CD4-positive, alpha-beta T cell treated with Interleukin-2 at 100 ng/mL for 4 hours (primary cell): ENCODE results near the gene SALL1.

Experiments used
- DNase-seq: peaks from one replicate; pipeline ENCODE4 v3.0.0-alpha.2; 2020; ENCODE audit warnings: low spot score

SALL1 gene

DNA sequence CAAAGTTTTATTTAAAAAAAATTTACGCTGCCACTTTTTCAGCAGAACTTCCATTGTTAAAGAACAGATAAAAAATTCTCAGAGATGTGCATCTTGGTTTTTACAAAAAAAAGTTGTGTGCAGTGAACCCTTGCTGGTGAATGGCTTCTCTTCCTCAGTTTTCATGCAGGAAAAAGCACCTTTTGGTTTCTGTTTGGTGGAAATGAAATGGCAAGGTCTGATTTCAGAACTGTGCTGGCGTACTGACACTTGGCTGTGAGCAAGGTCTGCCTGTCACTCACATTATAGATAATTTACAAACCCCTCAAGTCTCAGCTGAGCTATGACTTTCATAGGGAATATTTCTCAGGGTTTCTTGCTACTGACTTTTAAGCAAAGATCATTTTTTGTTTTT lies 5.7 kb upstream of the SALL1 start:
- DNase-seq = no peak

DNA sequence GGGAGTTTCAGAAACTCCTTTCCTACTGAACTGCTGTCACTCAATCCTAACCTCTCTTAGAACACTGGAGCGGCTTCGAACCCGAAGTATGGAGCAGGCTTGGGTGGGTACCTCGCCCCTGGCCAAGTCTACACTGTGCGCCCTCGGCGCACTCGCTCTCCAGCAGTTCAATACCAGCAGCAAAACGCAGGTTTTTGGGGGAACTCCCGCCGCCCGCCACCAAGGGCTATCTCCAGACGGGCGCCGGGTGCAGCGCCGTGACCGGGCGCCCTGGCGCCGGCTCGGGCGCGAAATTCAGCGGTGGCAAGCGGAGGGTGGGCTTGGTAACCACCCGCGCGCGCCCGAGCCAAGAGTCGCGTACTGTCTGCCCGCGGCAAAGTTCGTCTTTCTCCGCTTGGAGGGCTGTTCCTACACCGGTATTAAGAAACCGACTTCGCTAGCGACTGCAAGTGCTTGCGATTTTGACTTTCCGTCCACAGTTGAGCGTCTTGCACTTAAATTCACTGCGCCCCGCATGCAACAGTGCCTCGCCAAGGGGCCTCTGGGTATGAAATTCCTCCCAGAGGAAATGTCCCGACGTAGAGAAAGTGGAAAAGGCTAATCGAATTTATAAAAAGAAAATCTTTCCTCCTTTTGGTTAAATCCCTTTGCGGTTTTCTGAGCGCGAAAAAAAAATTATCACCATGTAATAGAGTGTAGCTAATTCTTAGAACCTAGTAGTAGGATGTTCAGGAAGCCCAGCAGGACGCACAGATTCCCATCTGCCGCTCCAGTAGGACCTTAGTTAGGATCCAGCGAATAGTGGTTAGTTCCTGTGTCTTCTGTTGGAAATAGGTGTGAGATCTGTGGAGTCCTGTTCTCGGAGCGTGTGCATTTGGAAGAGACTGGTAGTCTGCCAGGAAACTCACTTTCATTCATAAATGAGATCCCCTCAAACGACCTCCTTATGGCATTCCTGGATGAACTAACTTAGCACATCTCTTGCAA lies 5.0 kb upstream of the SALL1 start:
- no peak for DNase-seq

DNA sequence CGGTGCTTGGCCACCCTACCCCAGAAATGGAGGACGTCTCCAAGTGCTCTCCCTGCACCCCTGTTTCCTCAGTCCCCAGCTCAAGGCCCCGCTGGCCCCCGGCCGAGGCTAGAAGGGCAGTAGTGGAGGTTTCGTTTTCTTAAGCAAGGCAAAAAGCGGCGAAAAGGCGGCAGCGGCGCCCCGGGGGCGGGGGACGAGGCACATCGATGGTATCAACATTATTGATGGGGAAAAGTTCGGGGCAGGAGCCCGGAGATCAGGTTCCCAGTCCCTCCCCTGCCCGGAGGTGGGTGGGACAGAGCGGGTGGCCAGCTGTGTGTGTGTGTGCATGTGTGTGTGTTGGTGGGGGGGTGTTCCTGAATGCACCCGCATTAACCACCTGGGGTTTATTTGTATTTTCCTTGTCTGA lies 4.1 kb upstream of the SALL1 start:
- no peak for DNase-seq

DNA sequence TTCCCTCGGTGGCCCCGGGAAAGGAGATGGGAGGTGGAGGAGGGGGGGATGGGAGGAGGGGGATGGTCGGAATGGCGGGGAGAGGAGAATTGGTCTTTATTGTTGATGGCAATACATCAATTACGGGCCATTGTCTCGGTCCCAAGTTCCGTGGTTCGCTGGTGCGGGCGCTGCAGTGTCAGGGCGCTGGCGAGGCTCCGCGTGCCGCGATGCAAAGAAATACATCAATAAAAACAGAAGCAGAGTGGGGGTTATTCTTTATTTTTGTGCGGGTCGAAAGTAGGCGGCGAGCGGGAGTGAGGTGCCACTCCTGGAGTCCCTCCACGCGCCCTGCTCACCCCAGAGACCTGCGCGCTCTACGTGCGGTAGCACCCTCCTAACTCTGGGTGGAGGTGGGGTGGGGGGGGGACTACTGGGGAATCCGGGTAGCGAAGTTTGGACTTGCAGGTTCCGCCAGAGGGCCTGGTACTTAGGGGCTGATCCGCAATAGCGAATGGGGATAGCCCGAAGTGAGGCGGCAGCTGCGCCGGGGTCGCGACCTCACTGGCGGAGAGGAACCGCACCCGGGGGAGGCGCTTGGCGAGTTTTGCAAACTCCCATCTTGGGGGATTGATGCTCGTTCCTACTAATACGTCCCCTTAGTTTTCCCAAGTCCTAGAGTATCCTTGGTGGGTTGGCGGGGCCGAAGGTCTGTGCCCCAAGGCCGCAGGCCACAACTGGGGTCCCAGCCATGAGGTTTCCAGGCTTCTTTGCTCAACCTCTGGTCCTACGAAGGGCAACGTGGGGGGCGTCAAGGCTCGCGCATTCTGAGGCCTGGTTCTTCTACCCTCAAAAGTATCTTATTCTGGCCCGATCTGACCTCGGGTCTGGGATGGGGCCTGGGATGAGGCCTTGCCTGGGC lies 3.5 kb upstream of the SALL1 start:
- DNase-seq = no peak

DNA sequence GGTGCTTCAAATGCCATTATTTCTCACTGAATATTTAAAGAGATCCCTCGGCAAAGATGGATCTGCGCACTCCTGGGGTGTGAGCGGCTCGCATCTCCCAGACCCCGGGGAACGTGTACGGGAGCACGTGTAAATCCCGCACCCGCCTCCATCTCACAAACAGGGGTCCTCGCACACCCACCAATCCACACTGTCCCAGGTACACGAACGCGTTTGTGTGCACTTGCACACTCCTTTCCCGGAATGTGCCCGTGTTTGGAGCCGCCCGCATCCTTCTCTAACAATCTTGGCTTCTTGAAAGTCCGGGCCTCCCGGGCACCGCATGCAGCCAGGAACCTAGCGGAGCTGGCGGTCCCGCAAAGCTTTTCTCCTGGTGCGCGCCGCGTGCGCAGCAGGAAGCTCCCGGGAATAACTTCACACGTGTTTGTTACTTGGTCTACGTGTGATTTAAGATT lies 2.5 kb upstream of the SALL1 start:
- DNase-seq = no peak

DNA sequence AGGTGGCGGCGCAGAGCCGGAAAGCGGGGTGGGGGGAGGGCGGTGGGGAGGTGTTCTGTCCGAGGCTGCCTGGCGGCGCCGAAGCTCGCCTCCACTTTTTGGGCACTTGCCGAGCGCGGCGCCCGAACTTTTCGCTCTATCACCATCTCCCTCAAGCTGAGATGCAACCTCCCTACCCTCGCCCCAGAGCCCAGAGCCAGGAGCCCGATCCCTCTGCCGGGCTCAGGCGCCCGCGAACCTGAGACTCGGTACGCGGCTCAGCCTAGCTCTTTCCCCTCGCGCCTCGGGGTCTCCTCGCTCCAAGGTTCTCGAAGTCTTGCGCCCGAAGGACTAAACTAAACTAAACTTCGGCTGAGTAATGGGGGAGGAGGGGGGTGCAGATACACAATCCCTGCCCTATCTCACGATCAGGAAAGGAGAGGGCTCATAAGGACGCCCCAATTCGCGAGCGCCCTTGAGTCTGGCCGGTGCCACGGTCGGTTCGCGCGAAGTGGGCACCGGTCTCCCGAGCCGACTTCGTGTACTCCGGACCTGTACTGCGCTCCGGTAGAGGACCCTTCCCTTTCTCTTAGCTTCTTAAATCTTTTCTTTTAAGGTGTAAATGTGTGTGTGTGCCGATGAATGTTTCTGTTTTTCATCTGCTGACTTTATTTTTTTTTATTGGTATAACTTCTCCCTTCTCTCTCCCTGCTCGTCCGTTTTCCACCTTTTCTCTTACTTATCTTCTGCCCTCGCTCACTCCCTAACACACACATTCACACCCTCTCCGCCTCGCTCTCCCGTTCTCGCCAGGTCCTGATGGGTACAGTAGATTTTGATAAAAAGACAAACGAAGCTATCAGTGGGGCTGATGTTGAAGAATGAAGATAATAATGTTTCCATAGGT lies 1.9 kb upstream of the SALL1 start:
- DNase-seq = no peak

DNA sequence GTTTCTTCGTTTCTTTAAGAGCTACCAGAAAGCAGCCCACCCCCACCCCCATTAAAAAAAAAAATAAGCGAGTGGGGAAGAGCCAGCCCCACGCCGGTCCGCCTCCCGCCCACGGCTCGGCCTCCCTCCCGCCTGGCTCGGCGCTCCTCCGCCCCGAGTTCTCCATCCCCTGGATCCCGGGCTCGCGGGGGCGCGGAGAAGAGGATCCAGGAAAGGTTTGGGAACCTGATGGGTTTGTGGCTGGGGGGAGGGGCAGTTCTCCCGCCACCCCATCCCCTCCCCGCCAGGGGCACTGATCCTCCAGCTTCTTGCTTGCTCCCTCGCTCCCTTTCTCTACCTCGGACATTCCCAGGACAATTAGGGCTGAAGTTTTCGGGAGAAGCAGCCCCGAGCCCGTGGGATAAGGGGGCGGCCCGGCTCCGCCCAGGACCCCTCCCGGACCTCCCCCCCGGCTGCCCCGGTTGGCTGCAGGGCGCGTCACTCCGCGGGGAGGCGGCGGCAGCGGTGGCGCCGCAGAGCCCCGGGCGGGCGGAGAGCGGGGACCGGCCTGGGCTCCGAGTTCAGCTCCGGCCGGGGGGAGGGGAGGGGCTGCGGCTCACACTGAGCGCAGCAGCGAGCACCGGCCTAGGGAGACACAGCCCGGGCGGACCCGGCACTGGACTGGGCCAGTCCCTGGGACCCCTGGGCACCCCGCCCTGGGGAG lies 1.0 kb upstream of the SALL1 start:
- no peak for DNase-seq

DNA sequence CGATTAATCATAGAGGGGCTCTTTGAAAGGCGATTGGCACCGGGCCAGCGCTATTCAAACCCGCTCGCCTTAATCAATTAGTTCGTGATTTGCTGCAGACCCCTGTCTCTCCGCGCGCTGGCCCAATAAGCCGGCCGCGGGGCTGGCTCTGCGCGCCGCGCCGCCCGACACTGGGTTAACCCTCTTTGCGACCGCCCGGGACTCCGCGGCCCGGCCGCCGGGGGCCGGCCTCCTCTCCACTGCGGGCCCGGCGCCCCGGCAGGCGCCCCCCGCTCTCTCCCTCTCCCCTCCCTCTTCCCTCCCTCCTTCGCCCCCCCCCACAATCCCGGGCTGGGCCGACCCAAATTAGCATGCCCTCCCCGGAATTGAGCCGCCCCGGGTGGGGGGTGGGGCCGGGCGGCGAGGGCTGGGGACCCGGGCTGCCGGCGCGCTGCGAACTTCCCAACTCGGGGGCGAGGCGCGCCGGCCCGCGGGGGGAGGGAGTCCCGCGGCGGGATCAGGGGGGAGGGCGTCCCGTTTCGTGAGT lies 428 bp upstream of the SALL1 start:
- DNase-seq = no peak

DNA sequence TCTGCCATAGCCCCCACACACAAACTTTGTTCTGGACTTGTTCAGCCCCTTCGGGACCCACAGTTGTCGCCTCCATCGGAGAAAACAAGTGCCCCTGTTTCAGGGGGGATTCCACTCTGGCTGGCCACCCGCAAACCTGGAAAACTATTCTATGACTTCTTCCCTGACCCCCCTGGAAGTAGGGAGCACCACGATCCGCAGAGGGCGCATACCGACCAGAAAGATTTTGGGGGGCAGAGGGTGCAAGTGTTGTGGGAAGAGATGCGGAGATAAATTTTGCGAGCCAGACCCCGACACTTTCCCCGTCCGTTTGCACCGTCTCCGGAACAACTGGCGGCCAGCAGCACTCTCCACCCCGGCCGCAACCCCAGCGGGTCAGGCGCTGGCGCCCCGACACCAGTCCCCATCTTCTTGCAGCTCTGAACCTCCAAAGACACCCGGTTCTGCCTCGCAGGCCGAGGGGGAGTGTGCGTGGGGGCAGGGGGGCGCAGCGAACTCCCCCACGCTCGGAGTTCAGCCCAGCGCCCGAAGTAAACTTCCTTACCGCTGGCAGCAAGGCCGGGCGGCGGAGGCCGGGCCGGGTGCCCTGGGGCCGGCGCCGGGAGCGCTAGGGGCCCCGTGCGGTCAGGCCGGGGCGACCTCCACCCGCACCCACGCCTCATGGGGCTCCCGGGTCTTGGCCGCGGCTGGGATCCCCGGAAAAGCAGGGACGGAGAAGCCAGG lies 744 bp downstream of the SALL1 start:
- no peak for DNase-seq

DNA sequence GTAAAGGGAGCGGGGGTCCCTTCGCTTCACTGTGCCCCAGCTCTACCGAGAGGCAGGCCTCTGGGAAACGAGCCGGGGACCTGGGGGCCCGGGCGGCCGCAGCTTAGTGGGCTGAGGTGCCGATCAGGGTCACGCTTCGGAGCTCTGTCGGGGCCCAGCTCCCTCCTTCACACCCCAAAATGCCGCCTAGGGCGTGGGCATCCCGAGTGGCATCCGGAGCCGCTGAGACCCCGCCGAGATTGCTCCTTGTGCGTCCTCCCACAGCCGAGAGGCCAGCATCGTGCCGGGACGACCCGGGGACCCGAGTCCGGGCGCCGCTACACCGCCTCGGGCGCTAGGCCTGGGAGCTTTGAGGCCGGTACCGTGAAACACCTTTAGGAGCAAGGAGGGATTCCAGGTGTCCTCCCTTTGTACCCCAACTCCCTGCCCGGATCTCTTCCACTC lies 1.3 kb downstream of the SALL1 start:
- DNase-seq = no peak

DNA sequence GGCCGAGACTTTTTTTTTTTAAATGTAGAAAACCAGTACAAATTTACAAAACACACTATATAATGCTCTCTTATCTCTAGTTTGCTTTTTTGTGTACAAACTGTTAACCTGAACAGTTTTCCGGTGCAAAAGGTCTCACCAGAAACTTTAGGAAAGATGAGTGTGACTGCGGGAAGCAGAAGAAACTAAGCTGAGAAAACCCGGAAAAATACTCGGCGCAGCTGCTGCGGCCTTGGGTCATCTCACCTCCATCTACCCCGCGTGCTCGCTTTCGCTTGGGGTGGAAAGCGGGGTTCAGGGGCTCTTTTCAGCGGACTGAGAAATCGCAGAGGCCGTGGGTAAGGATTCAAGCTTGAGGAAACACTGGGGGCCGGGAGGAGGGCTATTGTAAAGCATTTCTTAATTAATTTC lies 1.8 kb downstream of the SALL1 start:
- no peak for DNase-seq

DNA sequence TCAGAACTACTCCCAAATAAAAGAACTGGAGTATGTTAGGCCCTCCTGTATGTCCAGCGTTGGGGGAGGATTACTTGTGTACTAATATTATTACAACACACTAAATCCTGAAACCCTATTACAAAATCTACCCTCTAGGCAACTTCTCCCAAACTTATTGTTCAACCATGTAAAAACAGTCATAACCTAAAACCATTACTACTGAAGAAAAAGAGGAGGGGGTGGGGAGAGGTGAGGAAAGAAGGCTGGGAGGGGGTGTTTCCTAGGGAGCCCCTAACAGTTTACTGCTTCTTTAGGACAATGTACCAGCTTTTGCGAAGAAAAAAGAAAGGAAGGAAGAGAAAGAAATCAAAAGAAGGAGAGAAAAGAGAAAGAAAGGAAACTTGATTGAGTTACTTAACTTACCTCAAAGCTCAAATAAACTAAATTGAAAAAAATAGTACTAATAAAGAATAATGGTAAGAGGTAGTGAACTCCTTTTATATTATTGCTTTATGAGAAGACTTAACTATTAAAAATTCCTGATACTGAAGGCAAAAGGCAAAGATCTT lies 2.3 kb downstream of the SALL1 start:
- DNase-seq = no peak

DNA sequence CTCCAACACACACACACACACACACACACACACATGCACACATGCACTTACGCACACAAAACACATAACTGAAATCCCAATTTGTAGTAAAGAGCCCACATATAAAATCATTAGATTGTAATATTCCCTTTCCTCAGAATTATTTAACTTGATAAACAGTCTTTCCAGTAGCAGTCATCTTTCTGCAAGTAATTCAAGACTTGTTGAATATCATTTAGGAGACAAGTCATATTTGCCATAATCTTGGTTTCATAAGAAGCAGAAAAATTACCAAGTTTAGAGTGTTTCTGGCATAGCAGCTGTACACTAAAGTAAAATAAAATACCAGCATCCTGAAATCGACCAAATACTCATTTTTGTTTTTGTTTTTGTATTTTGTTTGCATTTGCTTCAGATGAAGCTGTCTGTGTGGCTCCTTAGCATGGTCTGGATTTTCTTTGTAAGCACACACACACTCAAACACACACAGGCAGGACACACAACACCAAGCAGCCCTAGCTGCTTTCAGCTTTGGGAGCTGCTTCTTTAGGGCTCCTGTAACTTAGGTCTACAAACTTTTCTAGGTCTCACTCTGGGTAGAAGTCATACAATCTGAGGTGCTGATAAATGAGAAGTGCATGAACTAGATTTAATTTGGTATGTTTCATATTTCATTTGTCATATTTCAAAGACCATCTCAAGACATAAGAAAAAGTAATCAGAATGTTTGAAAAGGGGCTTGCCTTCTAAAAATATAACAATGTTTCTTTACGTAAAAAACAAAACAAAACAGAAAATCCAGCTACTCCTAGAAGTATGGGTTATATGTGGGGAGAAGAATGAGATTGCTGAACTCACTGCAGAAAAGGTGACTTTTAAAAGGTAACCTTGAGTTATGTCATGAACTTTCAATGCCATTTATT lies 3.0 kb downstream of the SALL1 start:
- no peak for DNase-seq

DNA sequence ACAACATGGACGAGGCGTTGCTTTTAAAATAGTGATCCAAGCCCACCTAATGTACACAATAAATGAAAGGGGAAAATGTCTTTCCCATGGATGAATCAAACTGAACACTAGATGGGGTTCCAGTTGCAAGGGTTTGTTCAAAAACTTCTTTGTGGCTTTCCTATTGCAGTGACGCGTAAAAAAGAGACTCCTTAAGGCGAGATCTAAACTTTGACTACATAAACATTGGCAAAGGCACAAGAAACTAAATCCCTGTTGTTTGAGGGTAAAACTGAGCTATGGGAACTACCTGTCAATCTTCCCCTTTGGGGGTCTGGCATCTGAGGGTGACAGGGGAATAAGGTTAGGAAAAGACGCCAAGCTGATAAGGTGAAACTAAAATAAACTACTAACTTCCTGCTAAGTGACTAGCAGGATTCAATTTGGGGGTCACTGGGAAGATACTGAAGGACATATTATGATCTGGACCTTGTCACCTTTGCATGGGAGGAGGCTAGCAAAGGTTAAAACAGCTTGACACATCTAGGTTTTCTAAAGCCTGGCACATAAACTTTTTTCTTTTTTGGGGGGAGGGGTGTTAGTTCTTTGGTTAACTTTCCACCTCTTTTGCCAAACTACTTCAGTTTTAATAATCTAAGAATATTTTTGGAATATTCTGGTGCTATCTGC lies 4.7 kb downstream of the SALL1 start:
- no peak for DNase-seq

DNA sequence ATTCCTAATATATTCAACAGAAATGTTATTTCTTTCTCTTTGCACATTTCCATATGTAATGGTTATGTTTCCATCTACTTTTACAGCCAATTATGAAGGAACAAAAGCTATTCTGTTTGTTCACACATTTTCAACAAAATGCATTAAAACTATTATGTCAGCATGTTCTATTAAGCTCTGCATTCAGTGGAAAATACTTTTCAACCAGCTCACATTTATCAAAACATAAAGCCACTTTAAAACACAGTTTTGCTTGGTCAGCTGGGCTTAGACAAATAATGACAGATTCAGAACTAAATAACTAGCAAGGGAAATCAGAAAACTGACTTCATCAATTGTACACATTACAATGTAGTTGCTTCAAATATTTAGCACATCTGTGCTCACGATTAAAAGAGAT lies 6.9 kb downstream of the SALL1 start:
- no peak for DNase-seq

DNA sequence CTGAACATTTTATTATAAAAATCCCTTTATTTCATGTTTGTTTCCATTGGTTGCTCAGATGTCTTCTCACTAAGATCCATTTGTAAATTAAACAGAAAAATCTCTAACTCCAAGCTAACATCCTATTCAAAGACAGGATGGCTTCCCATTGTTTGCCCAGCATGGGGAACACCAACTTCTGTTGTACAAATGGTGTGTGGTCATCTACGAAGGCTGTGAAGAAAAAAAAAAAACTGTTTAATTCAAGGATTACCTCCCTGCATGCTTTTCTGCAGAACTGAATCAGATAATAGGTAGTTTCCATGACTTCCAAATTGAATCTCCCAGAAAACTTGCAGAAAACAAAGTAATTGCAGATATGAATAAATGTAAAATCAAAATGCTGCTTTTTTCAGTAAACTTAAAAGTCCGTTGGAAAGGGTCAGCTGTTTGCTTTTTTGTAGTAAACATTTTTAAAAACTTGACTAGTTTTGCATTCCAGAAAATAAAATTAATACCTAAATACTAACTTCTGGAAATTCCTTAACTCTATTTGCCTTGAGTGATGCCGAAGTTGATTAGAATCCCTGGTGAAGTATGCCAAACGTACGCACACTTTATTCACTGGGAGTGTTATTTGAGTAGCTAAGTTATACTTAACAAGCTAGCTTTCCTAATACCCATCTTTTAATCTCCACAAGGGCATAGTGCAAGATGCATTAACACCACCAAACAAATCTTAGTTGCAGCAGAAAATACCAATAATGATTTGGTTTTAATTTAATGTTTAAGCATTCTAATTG lies 7.7 kb downstream of the SALL1 start:
- no peak for DNase-seq

DNA sequence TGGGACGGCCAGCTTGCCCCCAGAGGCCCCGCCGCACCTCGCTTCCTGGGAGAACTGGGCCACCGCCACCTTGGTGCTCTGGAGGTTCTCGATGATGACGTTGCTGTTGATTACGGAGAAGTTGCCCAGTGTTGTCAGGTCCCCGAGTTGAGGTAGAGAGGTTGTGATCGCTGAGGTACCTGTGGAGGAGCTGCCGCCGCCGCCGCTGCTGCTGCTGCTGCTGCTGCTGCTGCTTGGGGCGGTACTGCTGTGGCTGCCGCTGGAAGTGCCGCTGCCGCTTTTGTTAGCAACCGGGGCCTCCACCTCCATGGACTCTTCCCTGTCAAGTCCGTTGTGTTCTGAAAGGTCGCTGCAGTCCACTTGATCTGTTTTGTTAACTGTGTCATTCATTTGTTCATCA lies 9.5 kb downstream of the SALL1 start:
- DNase-seq = no peak
